ENCODE data around the gene ELL.

DNA sequence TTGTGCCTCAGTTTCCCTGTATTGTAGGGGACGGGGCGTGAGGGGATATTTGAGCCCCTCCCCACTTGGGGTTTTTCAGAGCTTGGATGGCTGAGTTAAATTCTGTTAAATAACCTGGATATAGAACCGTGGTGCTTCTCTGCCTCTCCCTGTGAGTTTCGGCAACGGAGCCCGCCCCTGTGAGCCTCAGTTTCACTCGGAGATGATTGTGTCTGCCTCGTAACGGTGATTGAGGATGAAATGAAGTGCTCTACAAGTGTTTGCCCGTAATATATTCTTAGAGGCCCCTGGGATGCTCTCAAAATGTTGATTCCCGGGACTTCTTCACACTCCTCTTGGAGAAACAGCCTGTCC lies 36.3 kb upstream of the ELL start:
- no peak for TF ChIP-seq ZNF70 (CRISPR knock-in tag; IDR thresholded peaks at IDR 0.05)
- no peak for TF ChIP-seq ARNTL (CRISPR knock-in tag; IDR thresholded peaks at IDR 0.05; ENCODE audit: borderline replicate concordance, low read depth)
- TF ChIP-seq, protein P1, sequence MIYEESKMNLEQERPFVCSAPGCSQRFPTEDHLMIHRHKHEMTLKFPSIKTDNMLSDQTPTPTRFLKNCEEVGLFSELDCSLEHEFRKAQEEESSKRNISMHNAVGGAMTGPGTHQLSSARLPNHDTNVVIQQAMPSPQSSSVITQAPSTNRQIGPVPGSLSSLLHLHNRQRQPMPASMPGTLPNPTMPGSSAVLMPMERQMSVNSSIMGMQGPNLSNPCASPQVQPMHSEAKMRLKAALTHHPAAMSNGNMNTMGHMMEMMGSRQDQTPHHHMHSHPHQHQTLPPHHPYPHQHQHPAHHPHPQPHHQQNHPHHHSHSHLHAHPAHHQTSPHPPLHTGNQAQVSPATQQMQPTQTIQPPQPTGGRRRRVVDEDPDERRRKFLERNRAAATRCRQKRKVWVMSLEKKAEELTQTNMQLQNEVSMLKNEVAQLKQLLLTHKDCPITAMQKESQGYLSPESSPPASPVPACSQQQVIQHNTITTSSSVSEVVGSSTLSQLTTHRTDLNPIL (CRISPR knock-in tag; IDR thresholded peaks at IDR 0.05; ENCODE audit: low read depth) = no peak
- no peak for TF ChIP-seq ISL1 (CRISPR knock-in tag; IDR thresholded peaks at IDR 0.05)

Data from SK-N-SH treated with all-trans-retinoic acid at 6 μM for 48 hours (cell line).